HG02870 (cell line): ENCODE data around the gene SGTB.

Experiments used
- ATAC-seq: cut with Tn5 transposase; IDR thresholded peaks from one replicate; pipeline ENCODE4 v1.9.1; 2021; ENCODE audit warnings: mild to moderate bottlenecking, moderate library complexity; ENCODE audit not compliant: unreplicated experiment

The SGTB gene

GRCh38 chr5:65721720-65722574 lies at the start of gene SGTB, which contains the start of gene NLN:
Gene SGTB, minus strand, starts transcription at chr5:65722109. Its CDS starts 1,302 bp downstream, at chr5:65720807.
Gene NLN, plus strand, starts transcription at chr5:65722205. Its CDS starts 169 bp downstream, at chr5:65722374.
- ATAC-seq = peak; percentile 84

- ATAC-seq = no peak
These were observed 49.4 kb upstream of the SGTB start for GRCh38 chr5:65771266-65771665.

GRCh38 chr5:65769539-65769938 lies 47.6 kb upstream of the SGTB start:
- no peak for ATAC-seq

GRCh38 chr5:65768723-65769346 lies 46.9 kb upstream of the SGTB start:
- no peak for ATAC-seq

GRCh38 chr5:65767565-65767964 lies 45.7 kb upstream of the SGTB start:
- ATAC-seq = no peak

- no peak for ATAC-seq
These were observed 44.9 kb upstream of the SGTB start for GRCh38 chr5:65766781-65767180.

GRCh38 chr5:65766175-65766574 lies 44.3 kb upstream of the SGTB start:
- ATAC-seq = no peak

- ATAC-seq = no peak
These were observed 43.7 kb upstream of the SGTB start for GRCh38 chr5:65765582-65765981.

GRCh38 chr5:65762234-65762633 lies 40.3 kb upstream of the SGTB start:
- ATAC-seq = no peak

- ATAC-seq = no peak
These were observed 38.8 kb upstream of the SGTB start for GRCh38 chr5:65760504-65761275.

- no peak for ATAC-seq
These were observed 36.7 kb upstream of the SGTB start for GRCh38 chr5:65758546-65759144.

GRCh38 chr5:65753189-65753588 lies 31.3 kb upstream of the SGTB start:
- no peak for ATAC-seq

GRCh38 chr5:65750938-65751337 lies 29.0 kb upstream of the SGTB start:
- ATAC-seq = no peak

- ATAC-seq = no peak
These were observed 28.0 kb upstream of the SGTB start for GRCh38 chr5:65749956-65750355.

- ATAC-seq = no peak
These were observed 27.4 kb upstream of the SGTB start for GRCh38 chr5:65749221-65749844.

- ATAC-seq = peak; percentile 92
These were observed 20.8 kb upstream of the SGTB start for GRCh38 chr5:65742565-65743231.

GRCh38 chr5:65739162-65739561 lies 17.3 kb upstream of the SGTB start:
- no peak for ATAC-seq

GRCh38 chr5:65738305-65738704 lies 16.4 kb upstream of the SGTB start:
- ATAC-seq = no peak

- ATAC-seq = no peak
These were observed 15.9 kb upstream of the SGTB start for GRCh38 chr5:65737842-65738241.

GRCh38 chr5:65736011-65736410 lies 14.1 kb upstream of the SGTB start:
- ATAC-seq = no peak
